IPS-NIHi7 (cell line): Measurements from ENCODE around the gene DCAF5.
A peak's percentile ranks its signal among the peaks of the same experiment; 100 is the strongest.
"Not testable (repeated sequence)": the region's sequence is repeated elsewhere in the genome, so short reads cannot be mapped to it uniquely, and the experiment has no call there.

Experiments
- DNase-seq: peaks from one replicate; pipeline ENCODE4 v3.0.0; 2012; ENCODE audit warnings: mixed read lengths; ENCODE audit errors: extremely low spot score

The DCAF5 gene

GRCh38 chr14:69096781-69097475 lies 56.0 kb downstream of the DCAF5 start:
- DNase-seq = peak; percentile 37

GRCh38 chr14:69096246-69096645 lies 56.7 kb downstream of the DCAF5 start:
- DNase-seq = no peak

GRCh38 chr14:69094481-69094880 lies 58.4 kb downstream of the DCAF5 start:
- DNase-seq = no peak

- DNase-seq = peak; percentile 21
These were observed 59.1 kb downstream of the DCAF5 start for GRCh38 chr14:69093631-69094421.

- DNase-seq = no peak
These were observed 60.0 kb downstream of the DCAF5 start for GRCh38 chr14:69092840-69093422.

GRCh38 chr14:69091695-69092094 lies 61.2 kb downstream of the DCAF5 start:
- no peak for DNase-seq

GRCh38 chr14:69091006-69091405 lies 61.9 kb downstream of the DCAF5 start:
- DNase-seq = no peak

GRCh38 chr14:69090187-69090789 lies 62.6 kb downstream of the DCAF5 start:
- peak; percentile 54 for DNase-seq

- DNase-seq = no peak
These were observed 63.9 kb downstream of the DCAF5 start for GRCh38 chr14:69089046-69089445.

- DNase-seq = no peak
These were observed 64.3 kb downstream of the DCAF5 start for GRCh38 chr14:69088586-69088985.

GRCh38 chr14:69087061-69087461 lies 65.9 kb downstream of the DCAF5 start:
- DNase-seq = no peak

GRCh38 chr14:69086537-69086936 lies 66.4 kb downstream of the DCAF5 start:
- no peak for DNase-seq

GRCh38 chr14:69084023-69084422 lies 68.9 kb downstream of the DCAF5 start:
- no peak for DNase-seq

- DNase-seq = no peak
These were observed 69.7 kb downstream of the DCAF5 start for GRCh38 chr14:69083181-69083580.

- no peak for DNase-seq
These were observed 71.6 kb downstream of the DCAF5 start for GRCh38 chr14:69081271-69081670.

GRCh38 chr14:69079747-69080146 lies 73.2 kb downstream of the DCAF5 start:
- DNase-seq = no peak

GRCh38 chr14:69079188-69079742 lies 73.7 kb downstream of the DCAF5 start:
- DNase-seq = no peak

- no peak for DNase-seq
These were observed 75.1 kb downstream of the DCAF5 start for GRCh38 chr14:69077841-69078240.

GRCh38 chr14:69077185-69077584 lies 75.7 kb downstream of the DCAF5 start:
- not testable (repeated sequence) for DNase-seq

- DNase-seq = no peak
These were observed 76.6 kb downstream of the DCAF5 start for GRCh38 chr14:69076341-69076740.

- no peak for DNase-seq
These were observed 79.0 kb downstream of the DCAF5 start for GRCh38 chr14:69073915-69074314.

- no peak for DNase-seq
These were observed 79.5 kb downstream of the DCAF5 start for GRCh38 chr14:69073429-69073828.
